ENCODE results near the gene DACH1. TPM values are rescaled to one million over a fixed set of nuclear protein-coding genes. Genes with fewer than 3 reads are reported as not detected.

The DACH1 gene
- total and polyA plus RNA-seq, 12 donors = 3.6 to 20.0 (median 8.8) TPM

DNA sequence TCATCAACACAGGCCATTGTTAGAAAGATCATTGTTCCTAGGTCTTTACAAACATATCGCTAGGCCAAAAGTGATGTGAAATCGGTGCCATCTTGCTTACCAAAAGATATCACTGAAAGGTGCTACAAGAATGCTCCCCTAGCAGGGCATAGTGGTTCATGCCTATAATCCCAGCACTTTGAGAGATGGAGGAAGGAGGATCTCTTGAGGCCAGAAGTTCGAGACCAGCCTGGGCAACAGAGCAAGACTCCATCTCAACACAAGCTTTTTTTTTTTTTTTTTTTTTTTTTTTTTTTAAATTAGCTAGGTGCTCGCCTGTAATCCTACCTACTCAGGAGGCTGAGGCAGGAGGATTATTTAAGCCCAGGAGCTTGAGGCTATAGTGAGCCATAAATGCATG lies 92.1 kb downstream of the DACH1 start:
- Histone ChIP-seq H3K4me1 (replicated peaks in 1 of 2) (peaks cover 0 to 3% of the 10 kb centered on the region in 2 donors), H3K9me3 (replicated peaks in 1 of 3) (no peaks in the 10 kb centered on the region), H3K27me3 (no peaks in the 10 kb centered on the region), H3K27ac (no peak overlapping the region), H3K4me3 (no peak overlapping the region), H3K36me3 (replicated peaks in 1 of 2) (no peaks in the 10 kb centered on the region)
- intact Hi-C loops (cut with DNase I) = no loop called here
- 92 to 98% (median 97%) methylated on average over 4 of the region's 4 CpGs for WGBS, 4 donors
- TF ChIP-seq POLR2A (IDR thresholded peaks at IDR 0.05) = no peak
- TF ChIP-seq, protein P1, sequence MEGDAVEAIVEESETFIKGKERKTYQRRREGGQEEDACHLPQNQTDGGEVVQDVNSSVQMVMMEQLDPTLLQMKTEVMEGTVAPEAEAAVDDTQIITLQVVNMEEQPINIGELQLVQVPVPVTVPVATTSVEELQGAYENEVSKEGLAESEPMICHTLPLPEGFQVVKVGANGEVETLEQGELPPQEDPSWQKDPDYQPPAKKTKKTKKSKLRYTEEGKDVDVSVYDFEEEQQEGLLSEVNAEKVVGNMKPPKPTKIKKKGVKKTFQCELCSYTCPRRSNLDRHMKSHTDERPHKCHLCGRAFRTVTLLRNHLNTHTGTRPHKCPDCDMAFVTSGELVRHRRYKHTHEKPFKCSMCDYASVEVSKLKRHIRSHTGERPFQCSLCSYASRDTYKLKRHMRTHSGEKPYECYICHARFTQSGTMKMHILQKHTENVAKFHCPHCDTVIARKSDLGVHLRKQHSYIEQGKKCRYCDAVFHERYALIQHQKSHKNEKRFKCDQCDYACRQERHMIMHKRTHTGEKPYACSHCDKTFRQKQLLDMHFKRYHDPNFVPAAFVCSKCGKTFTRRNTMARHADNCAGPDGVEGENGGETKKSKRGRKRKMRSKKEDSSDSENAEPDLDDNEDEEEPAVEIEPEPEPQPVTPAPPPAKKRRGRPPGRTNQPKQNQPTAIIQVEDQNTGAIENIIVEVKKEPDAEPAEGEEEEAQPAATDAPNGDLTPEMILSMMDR (IDR thresholded peaks at IDR 0.05) = no peak
- no peak for DNase-seq

DNA sequence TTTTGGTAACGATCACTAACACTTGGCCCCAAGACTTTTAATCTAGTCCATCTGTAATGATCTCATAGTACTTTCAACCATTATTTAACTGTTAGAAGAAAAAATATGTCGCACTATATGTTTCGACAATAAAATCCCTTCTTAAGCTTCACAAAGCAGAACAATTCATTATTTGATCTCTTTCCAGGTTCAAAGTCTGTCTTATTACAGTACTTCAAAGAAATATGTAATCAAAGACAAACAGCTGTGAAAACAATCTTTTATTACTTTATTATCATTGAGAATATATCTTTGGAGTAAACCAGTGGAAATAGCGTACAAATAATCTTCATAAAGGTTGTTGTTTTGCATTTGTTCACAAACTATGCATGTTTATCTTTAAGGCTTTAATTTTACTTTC lies 93.5 kb downstream of the DACH1 start:
- TF ChIP-seq, protein P1 (IDR thresholded peaks at IDR 0.05) = no peak
- no peak for TF ChIP-seq POLR2A (IDR thresholded peaks at IDR 0.05)
- DNase-seq = no peak
- Histone ChIP-seq H3K36me3 (replicated peaks in 1 of 2) (no peaks in the 10 kb centered on the region), H3K4me1 (replicated peaks in 1 of 2) (peaks cover 0 to 10% of the 10 kb centered on the region in 2 donors), H3K9me3 (replicated peaks in 1 of 3) (no peaks in the 10 kb centered on the region), H3K27me3 (no peaks in the 10 kb centered on the region), H3K27ac (no peak overlapping the region), H3K4me3 (no peak overlapping the region)
- intact Hi-C loops (cut with DNase I) = no loop called here
- 79 to 86% (median 82%) methylated on average over 4 of the region's 4 CpGs for WGBS, 4 donors

DNA sequence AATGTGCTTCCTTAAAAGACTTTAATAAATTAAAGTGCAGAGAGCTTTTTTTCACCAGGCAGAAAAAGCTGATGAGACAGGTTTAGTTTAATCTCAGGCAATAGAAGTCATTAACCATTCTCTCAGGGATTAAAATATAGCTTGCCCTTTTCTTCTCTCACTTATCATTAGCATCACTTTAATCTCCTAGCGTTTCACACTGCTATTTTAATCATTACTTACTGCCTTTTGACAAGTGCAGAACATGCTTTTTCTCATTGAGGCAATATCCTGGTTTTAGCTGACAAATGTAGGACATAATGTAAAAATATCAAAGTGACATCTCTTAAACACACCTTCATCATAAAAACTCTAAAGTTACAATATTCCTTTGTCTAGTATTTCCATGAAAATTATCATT lies 94.6 kb downstream of the DACH1 start:
- DNase-seq = no peak
- Histone ChIP-seq H3K9me3 (replicated peaks in 1 of 3) (no peaks in the 10 kb centered on the region), H3K36me3 (replicated peaks in 1 of 2) (no peaks in the 10 kb centered on the region), H3K27me3 (no peaks in the 10 kb centered on the region), H3K4me3 (no peak overlapping the region), H3K4me1 (replicated peaks in 1 of 2) (peaks cover 0 to 15% of the 10 kb centered on the region in 2 donors), H3K27ac (no peak overlapping the region)
- no peak for TF ChIP-seq POLR2A (IDR thresholded peaks at IDR 0.05)
- TF ChIP-seq, protein P1 (IDR thresholded peaks at IDR 0.05) = no peak
- 17 to 28% (median 24%) methylated on average over 1 of the region's 1 CpG for WGBS, 4 donors
- intact Hi-C loops (cut with DNase I) = no loop called here

DNA sequence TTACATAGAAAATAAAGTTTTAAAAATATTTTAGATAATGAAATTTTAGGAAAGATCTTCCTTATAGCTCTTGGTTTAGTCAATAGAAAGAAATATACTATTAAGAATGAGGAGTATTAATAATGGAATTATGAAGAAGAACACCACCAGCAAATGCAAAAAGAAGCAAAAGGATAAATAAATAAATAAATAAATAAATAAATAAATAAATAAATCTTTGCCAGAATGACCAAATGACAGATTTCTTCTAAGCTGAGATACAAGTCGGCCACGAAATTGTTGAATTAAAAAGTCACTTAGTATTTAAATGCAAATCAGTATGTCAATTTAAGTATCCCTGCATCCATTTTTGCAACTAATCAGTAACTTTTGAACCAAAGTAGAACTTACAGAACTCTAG lies 95.9 kb downstream of the DACH1 start:
- no peaks in the 10 kb centered on the region for H3K27me3 ChIP-seq
- intact Hi-C loops (cut with DNase I) = no loop called here
- DNase-seq = no peak
- TF ChIP-seq POLR2A (IDR thresholded peaks at IDR 0.05) = no peak
- TF ChIP-seq, protein P1 (IDR thresholded peaks at IDR 0.05) = no peak
- no peak overlapping the region for H3K27ac ChIP-seq
- WGBS, 4 donors = 83 to 94% (median 91%) methylated on average over 2 of the region's 2 CpGs
- peaks cover 0 to 15% of the 10 kb centered on the region in 2 donors for H3K4me1 ChIP-seq (replicated peaks in 1 of 2)
- H3K36me3 ChIP-seq (replicated peaks in 1 of 2) = no peaks in the 10 kb centered on the region
- no peaks in the 10 kb centered on the region for H3K9me3 ChIP-seq (replicated peaks in 1 of 3)
- no peak overlapping the region for H3K4me3 ChIP-seq
